HCEC 1CT (cell line): Measurements from ENCODE around the gene CEACAM19.
"Not testable (repeated sequence)": the region's sequence is repeated elsewhere in the genome, so short reads cannot be mapped to it uniquely, and the experiment has no call there.

Experiments used
- DNase-seq: peaks from one replicate; pipeline ENCODE4 v3.0.0-alpha.2; 2017

The CEACAM19 gene, protein sequence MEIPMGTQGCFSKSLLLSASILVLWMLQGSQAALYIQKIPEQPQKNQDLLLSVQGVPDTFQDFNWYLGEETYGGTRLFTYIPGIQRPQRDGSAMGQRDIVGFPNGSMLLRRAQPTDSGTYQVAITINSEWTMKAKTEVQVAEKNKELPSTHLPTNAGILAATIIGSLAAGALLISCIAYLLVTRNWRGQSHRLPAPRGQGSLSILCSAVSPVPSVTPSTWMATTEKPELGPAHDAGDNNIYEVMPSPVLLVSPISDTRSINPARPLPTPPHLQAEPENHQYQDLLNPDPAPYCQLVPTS

GRCh38 chr19:44671400-44671799, at the start of gene CEACAM19:
CEACAM19 (plus strand) TSS chr19:44671482; CDS start chr19:44671932, 450 bp downstream.
- no peak for DNase-seq

DNA sequence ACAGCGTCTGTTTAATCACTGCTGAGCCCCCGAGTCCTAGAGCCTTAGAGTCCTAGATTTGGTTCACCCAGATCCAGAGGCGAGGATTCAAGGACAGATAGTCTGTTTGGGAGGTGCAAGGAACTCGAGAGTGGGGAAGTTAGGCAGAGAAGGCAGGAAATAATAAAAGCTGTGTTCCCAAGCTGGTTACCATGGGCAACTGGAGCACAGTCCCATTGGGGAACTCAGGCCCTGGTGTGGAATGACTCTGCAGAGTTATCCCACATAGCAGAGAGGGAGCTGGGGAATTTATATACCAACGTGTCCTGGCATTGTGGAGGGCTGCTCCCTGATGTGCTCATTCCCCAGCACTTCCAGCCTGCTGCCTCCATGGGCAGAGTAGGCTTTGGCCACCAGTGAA, 48.2 kb upstream of the CEACAM19 start:
- no peak for DNase-seq

GRCh38 chr19:44623626-44624025, 47.7 kb upstream of the CEACAM19 start:
- DNase-seq: no peak

- DNase-seq: no peak
These were observed 46.4 kb upstream of the CEACAM19 start for GRCh38 chr19:44624840-44625354.

GRCh38 chr19:44625637-44626036, 45.6 kb upstream of the CEACAM19 start:
- peak; percentile 42 for DNase-seq

- peak; percentile 97 for DNase-seq
These were observed 45.1 kb upstream of the CEACAM19 start for GRCh38 chr19:44626048-44626624.

DNA sequence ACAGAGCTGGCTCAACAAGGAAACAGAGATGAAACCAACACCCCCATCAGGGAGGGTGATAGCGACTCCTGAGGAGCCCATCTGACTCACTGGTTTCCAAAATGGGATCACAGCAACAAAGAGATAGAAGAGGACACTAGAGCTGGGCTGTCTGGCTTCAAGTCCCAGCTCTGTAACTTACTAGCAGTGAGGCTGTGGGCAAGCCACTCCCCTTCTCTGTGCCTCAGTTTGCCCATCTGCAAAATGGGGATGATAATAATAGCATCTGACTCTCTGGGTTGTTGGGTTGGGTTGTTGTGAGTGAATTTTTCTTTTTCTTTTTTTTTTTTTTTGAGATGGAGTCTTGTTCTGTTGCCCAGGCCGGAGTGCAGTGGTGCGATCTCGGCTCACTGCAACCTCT, 43.7 kb upstream of the CEACAM19 start:
- DNase-seq: no peak

DNA sequence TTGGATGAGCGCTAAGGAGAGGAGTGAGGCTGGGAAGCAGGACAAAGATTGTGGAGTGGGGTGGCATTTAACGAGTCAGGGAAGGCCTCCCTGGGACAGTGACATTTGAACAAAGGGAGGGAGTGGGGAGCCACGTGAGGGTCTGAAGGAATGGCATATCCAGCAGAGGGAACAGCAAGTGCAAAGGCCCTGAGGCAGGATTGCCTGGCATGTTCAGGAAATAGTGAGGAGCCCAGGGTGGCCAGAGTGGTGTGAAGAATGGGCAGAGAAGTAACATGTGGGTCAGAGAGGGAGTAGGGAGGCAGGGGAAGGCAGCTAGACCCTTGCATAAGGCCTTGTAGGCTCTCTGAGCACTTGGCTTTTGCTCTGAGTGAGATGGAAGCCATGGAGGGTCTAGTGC, 42.5 kb upstream of the CEACAM19 start:
- no peak for DNase-seq

DNA sequence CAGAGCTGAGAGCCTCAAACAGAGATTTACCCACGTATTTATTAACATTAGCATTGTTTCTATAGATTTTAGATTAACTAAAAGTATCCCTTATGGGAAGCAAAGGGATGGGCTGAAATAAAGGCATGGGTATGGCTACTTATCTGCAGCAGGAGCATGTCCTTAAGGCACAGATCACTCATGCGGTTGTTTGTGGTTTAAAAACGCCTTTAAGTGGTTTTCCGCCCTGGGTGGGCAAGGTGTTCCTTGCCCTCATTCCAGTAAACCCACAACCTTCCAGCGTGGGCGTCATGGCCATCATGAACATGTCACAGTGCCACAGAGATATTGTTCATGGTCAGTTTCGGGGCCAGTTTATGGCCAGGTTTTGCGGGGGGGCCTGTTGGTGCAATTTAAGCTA, 39.7 kb upstream of the CEACAM19 start:
- not testable (repeated sequence) for DNase-seq

GRCh38 chr19:44634058-44634457, 37.2 kb upstream of the CEACAM19 start:
- DNase-seq: not testable (repeated sequence)

DNA sequence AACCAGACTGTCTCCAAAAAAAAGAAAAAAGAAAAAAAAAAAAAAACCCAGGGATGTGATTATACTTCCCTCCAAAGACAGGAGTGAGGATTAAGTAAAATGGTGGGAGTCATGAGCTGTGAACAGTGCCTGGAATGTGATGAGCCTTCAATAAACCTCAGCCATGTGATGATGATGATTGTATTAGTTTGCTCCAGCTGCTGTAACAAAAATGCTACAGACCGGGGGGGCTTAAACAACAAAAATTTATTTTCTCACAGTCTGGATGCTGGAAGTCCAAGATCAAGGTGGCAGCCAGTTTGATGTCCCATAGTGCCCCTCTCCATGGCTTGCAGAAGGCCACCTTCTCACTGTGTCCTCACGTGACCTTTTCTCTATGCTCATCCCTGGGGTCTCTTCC, 36.5 kb upstream of the CEACAM19 start:
- DNase-seq: no peak

GRCh38 chr19:44635581-44636438, 35.5 kb upstream of the CEACAM19 start:
- DNase-seq: peak; percentile 66

- no peak for DNase-seq
These were observed 34.6 kb upstream of the CEACAM19 start for GRCh38 chr19:44636439-44637389.

- DNase-seq: no peak
These were observed 33.9 kb upstream of the CEACAM19 start for GRCh38 chr19:44637390-44637764.

DNA sequence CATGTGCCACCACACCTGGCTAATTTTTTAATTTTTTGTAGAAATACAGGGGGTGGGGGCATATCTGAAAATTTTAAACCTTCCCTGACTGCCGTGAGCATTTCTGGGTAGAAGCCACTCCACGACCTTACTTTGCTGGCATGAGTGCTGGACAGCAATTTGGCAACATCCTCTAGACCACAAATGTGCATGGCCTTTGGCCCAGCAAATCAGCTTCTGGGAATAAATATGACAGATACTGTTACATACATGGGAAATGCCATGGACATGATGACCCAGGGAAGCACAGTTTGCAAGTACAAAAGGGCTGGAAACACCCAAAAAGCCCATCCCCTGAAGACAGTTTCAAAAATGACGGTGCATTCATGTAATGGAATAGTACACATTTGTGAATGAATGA, 30.8 kb upstream of the CEACAM19 start:
- peak; percentile 63 for DNase-seq

DNA sequence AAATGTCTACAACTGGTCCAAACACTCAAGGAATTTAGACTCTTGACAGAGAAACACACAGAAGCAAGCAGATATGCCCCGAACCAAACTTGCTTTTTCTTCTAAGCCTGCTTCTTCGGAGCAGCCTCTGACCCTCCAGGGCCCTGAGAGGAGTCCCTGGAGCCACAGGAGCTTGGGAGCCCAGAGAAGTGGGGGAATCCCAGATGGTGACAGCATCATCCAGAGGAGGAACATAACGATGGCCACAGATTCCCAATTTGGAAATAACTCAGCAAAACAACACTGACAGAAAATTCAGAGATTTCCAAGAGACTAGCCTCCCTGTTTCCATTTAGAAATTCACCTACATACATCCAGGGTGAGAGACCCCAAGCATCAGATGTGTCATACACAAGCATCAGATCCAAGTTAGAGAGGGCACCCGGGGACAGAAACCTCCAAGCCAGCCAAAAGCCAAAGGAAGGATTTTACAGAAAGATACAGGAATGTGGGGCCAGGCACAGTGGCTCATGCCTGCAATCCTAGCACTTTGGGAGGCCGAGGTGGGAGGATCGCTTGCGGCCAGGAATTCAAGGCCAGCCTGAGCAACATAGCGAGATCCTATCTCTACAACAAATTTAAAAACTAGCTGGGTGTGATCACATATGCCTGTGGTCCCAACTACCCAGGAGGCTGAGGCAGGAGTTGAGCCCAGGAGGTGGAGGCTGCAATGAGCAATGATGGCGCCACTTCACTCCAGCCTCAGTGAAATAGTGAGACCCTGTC, 29.6 kb upstream of the CEACAM19 start:
- no peak for DNase-seq

DNA sequence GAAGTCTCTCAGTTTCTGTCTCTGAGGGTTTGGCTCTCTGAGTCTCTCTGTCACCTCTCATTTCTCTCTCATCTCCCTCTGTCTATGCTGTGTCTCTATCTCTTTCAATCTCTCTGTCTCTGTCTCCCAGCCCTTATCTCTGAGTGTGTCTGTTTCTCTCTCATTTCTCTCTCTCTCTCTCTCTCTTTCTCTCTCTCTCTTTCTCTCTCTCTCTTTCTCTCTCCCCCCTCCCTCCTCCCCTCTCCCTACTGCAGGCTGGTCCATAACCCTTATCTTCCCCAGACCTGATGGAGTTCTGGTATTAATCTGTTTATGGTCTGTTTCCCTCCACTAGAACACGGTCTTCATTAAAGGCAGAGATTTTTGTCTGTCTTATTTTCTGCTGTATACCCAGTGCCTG, 28.9 kb upstream of the CEACAM19 start:
- no peak for DNase-seq

GRCh38 chr19:44643605-44644401, 27.5 kb upstream of the CEACAM19 start, which contains the start of gene PVR:
PVR (plus strand) TSS chr19:44643910; CDS start chr19:44644097, 187 bp downstream.
- DNase-seq: peak; percentile 78

DNA sequence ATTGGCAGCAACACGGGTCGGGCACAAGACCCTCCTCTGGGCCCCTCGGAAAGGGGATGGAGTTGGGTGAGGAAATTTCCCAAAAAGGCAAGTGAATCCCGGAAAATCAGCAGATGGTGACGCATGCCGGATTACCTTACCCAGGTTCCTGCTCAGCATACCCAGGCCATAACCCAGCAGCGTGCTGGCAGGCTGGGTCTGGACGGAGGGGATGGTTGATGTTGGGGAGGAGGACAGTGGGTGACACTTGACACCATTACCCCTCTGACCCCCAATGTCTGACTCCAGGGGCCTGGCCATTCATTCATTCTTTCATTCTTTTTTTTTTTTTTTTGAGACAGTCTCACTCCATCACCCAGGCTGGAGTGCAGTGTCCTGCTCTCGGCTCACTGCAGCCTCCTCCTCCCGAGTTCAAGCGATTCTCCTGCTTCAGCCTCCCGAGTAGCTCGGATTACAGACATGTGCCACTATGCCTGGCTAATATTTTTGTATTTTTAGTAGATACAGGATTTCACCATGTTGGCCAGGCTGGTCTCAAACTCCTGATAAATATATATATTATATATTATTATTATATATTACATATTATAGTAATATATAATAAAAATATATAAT, 26.8 kb upstream of the CEACAM19 start:
- DNase-seq: peak; percentile 31

GRCh38 chr19:44645407-44646048, 25.8 kb upstream of the CEACAM19 start:
- DNase-seq: no peak
